Ishikawa (cell line): ENCODE data around the gene MKX.

ENCODE experiments used
- CREB1 ChIP-seq: IDR thresholded peaks from 2 replicates; pipeline ENCODE4 v1.6.1; 2012; ENCODE audit warnings: low read depth
- EGR1 ChIP-seq: IDR thresholded peaks from 2 replicates; pipeline ENCODE4 v1.6.1; 2012
- FOXM1 ChIP-seq: IDR thresholded peaks from 2 replicates; pipeline ENCODE4 v1.6.1; 2012; ENCODE audit warnings: low read depth, borderline replicate concordance
- MAX ChIP-seq: IDR thresholded peaks from 2 replicates; pipeline ENCODE4 v1.6.1; 2012
- RAD21 ChIP-seq: IDR thresholded peaks from 2 replicates; pipeline ENCODE4 v1.6.1; 2012; ENCODE audit warnings: low read depth
- REST ChIP-seq: IDR thresholded peaks from 2 replicates; pipeline ENCODE4 v1.6.1; 2012; ENCODE audit warnings: low read depth, mild to moderate bottlenecking
- TCF12 ChIP-seq: IDR thresholded peaks from 2 replicates; pipeline ENCODE4 v1.6.1; 2012; ENCODE audit warnings: low read depth
- TEAD4 ChIP-seq: IDR thresholded peaks from 2 replicates; pipeline ENCODE4 v1.6.1; 2012
- YY1 ChIP-seq: IDR thresholded peaks from 2 replicates; pipeline ENCODE4 v1.6.1; 2012; ENCODE audit warnings: low read depth
- ZBTB7A ChIP-seq: IDR thresholded peaks from 2 replicates; pipeline ENCODE4 v1.6.1; 2012; ENCODE audit warnings: low read depth

GRCh38 chr10:27635699-27636270 is 109.8 kb downstream of the MKX start:
- no peak for TF ChIP-seq TEAD4
- TF ChIP-seq RAD21: no peak
- TF ChIP-seq CREB1: no peak
- no peak for TF ChIP-seq EGR1
- no peak for TF ChIP-seq REST
- TF ChIP-seq YY1: no peak
- TF ChIP-seq MAX: no peak
- no peak for TF ChIP-seq FOXM1
- TF ChIP-seq ZBTB7A: no peak
- TF ChIP-seq TCF12: no peak
